ENCODE results near the gene SDK2.

Gene SDK2

DNA sequence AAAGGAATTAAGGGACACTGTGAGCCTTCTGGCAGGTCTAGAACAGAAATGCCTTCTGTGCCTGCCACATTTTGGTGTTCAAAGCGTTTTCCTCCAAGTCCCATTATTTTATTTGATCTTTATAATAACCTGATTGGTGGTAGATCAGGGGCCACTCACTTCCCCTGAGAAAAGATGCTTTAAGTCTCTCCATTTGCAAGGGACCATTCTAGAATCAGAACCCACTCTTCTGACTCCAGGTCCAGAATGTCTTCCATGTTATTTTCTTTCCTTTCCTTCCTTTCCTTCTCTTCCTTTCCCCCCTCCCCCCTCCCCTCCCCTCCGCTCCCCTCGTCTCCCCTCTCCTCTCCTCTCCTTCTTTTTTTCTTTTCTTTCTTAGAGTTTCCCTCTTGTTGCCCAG, 313.2 kb downstream of the SDK2 start:
- no peaks in the 10 kb centered on the region for H3K9me3 ChIP-seq (ENCODE audit: control insufficient read depth, insufficient read depth, low read depth, low read length)
- no peak overlapping the region for H3K4me3 ChIP-seq (ENCODE audit: low read depth, low read length)
- no peaks in the 10 kb centered on the region for H3K4me1 ChIP-seq (ENCODE audit: control insufficient read depth, insufficient read depth, low read length)
- H3K27ac ChIP-seq (ENCODE audit: extremely low read depth, low read depth, low read length) = no peak overlapping the region
- H3K36me3 ChIP-seq (ENCODE audit: control insufficient read depth in 2 of 2, insufficient read depth in 1 of 2, low read length in 2 of 2) = no peaks in the 10 kb centered on the region
- CTCF ChIA-PET = no interaction called here
- TF ChIP-seq, protein P1, sequence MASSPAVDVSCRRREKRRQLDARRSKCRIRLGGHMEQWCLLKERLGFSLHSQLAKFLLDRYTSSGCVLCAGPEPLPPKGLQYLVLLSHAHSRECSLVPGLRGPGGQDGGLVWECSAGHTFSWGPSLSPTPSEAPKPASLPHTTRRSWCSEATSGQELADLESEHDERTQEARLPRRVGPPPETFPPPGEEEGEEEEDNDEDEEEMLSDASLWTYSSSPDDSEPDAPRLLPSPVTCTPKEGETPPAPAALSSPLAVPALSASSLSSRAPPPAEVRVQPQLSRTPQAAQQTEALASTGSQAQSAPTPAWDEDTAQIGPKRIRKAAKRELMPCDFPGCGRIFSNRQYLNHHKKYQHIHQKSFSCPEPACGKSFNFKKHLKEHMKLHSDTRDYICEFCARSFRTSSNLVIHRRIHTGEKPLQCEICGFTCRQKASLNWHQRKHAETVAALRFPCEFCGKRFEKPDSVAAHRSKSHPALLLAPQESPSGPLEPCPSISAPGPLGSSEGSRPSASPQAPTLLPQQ (tag by site-specific recombination; IDR thresholded peaks at IDR 0.05) = no peak
- TF ChIP-seq, protein P2, sequence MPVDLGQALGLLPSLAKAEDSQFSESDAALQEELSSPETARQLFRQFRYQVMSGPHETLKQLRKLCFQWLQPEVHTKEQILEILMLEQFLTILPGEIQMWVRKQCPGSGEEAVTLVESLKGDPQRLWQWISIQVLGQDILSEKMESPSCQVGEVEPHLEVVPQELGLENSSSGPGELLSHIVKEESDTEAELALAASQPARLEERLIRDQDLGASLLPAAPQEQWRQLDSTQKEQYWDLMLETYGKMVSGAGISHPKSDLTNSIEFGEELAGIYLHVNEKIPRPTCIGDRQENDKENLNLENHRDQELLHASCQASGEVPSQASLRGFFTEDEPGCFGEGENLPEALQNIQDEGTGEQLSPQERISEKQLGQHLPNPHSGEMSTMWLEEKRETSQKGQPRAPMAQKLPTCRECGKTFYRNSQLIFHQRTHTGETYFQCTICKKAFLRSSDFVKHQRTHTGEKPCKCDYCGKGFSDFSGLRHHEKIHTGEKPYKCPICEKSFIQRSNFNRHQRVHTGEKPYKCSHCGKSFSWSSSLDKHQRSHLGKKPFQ (tag by site-specific recombination; IDR thresholded peaks at IDR 0.05) = no peak
- TF ChIP-seq ZEB2 (tag by site-specific recombination; IDR thresholded peaks at IDR 0.05) (no peak), ZNF146 (tag by site-specific recombination; IDR thresholded peaks at IDR 0.05) (no peak), ZNF155 (tag by site-specific recombination; IDR thresholded peaks at IDR 0.05) (no peak), ZSCAN16 (tag by site-specific recombination; IDR thresholded peaks at IDR 0.05) (no peak), ZNF837 (tag by site-specific recombination; IDR thresholded peaks at IDR 0.05) (no peak), ZNF426 (tag by site-specific recombination; IDR thresholded peaks at IDR 0.05) (no peak), ZXDB (tag by site-specific recombination; IDR thresholded peaks at IDR 0.05) (no peak), ZNF266 (tag by site-specific recombination; IDR thresholded peaks at IDR 0.05; ENCODE audit: low read depth) (no peak), ZBTB7A (tag by site-specific recombination; IDR thresholded peaks at IDR 0.05; ENCODE audit: low read depth) (no peak), ZNF423 (tag by site-specific recombination; IDR thresholded peaks at IDR 0.05) (no peak), ZNF404 (tag by site-specific recombination; IDR thresholded peaks at IDR 0.05) (no peak), KLF8 (tag by site-specific recombination; IDR thresholded peaks at IDR 0.05) (no peak)
- TF ChIP-seq, protein P3, sequence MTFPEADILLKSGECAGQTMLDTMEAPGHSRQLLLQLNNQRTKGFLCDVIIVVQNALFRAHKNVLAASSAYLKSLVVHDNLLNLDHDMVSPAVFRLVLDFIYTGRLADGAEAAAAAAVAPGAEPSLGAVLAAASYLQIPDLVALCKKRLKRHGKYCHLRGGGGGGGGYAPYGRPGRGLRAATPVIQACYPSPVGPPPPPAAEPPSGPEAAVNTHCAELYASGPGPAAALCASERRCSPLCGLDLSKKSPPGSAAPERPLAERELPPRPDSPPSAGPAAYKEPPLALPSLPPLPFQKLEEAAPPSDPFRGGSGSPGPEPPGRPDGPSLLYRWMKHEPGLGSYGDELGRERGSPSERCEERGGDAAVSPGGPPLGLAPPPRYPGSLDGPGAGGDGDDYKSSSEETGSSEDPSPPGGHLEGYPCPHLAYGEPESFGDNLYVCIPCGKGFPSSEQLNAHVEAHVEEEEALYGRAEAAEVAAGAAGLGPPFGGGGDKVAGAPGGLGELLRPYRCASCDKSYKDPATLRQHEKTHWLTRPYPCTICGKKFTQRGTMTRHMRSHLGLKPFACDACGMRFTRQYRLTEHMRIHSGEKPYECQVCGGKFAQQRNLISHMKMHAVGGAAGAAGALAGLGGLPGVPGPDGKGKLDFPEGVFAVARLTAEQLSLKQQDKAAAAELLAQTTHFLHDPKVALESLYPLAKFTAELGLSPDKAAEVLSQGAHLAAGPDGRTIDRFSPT (tag by site-specific recombination; IDR thresholded peaks at IDR 0.05) = no peak
- TF ChIP-seq, protein P4, sequence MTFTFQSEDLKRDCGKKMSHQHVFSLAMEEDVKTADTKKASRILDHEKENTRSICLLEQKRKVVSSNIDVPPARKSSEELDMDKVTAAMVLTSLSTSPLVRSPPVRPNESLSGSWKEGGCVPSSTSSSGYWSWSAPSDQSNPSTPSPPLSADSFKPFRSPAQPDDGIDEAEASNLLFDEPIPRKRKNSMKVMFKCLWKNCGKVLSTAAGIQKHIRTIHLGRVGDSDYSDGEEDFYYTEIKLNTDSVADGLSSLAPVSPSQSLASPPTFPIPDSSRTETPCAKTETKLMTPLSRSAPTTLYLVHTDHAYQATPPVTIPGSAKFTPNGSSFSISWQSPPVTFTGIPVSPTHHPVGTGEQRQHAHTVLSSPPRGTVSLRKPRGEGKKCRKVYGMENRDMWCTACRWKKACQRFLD (tag by site-specific recombination; IDR thresholded peaks at IDR 0.05) = no peak
- TF ChIP-seq, protein P5, sequence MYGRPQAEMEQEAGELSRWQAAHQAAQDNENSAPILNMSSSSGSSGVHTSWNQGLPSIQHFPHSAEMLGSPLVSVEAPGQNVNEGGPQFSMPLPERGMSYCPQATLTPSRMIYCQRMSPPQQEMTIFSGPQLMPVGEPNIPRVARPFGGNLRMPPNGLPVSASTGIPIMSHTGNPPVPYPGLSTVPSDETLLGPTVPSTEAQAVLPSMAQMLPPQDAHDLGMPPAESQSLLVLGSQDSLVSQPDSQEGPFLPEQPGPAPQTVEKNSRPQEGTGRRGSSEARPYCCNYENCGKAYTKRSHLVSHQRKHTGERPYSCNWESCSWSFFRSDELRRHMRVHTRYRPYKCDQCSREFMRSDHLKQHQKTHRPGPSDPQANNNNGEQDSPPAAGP (tag by site-specific recombination; IDR thresholded peaks at IDR 0.05) = no peak
- POLR2A ChIA-PET = no interaction called here

DNA sequence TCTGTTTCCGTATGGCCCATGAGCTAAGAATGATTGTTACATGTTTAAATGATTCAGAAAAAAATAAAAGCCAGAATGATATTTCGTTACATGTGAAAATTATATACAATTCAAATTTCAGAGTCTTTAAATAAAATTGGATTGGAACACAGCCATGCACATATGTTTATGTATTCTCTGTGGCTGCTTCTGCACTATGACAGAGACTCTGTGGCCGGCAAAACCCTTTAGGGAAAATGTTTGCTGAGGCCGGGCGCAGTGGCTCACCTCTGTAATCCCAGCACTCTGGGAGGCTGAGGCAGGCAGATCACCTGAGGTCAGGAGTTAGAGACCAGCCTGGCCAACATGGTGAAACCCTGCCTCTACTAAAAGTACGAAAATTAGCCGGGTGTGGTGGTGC, 316.6 kb downstream of the SDK2 start:
- Histone ChIP-seq H3K9me3 (ENCODE audit: control insufficient read depth, insufficient read depth, low read depth, low read length) (no peaks in the 10 kb centered on the region), H3K4me1 (ENCODE audit: control insufficient read depth, insufficient read depth, low read length) (no peaks in the 10 kb centered on the region), H3K4me3 (ENCODE audit: low read depth, low read length) (no peak overlapping the region), H3K36me3 (ENCODE audit: control insufficient read depth in 2 of 2, insufficient read depth in 1 of 2, low read length in 2 of 2) (no peaks in the 10 kb centered on the region), H3K27ac (ENCODE audit: extremely low read depth, low read depth, low read length) (no peak overlapping the region)
- CTCF ChIA-PET = no interaction called here
- POLR2A ChIA-PET = no interaction called here
- no peak for TF ChIP-seq ZNF248 (tag by site-specific recombination; IDR thresholded peaks at IDR 0.05)
